GM10248 (cell line): ENCODE results near the gene OR2D2.
"Not testable (repeated sequence)": the region's sequence is repeated elsewhere in the genome, so short reads cannot be mapped to it uniquely, and the experiment has no call there.

Experiments
- CTCF ChIA-PET: fragments of 300-600 bp; sonication (Branson Sonifier 250); formaldehyde crosslinking; extraction: SDS; loops from one replicate; lab custom pipeline; 2021; ENCODE audit warnings: antibody characterized with exemption; lab: Yijun Ruan, JAX
- POLR2A ChIA-PET: fragments of 350-650 bp; sonication (Branson Sonifier 250); formaldehyde crosslinking; extraction: SDS; loops from one replicate; lab custom pipeline; 2020; ENCODE audit warnings: antibody characterized with exemption; lab: Yijun Ruan, JAX
- DNase-seq: peaks from one replicate; pipeline ENCODE4 v3.0.0; 2012; ENCODE audit errors: extremely low spot score
- TF ChIP-seq, protein P1 (sequence below): IDR thresholded peaks from 2 replicates; pipeline ENCODE4 v1.5.1; 2012; ENCODE audit warnings: mild to moderate bottlenecking, low read depth; ENCODE audit errors: extremely low read depth, missing control alignments, control extremely low read depth

The OR2D2 gene

DNA sequence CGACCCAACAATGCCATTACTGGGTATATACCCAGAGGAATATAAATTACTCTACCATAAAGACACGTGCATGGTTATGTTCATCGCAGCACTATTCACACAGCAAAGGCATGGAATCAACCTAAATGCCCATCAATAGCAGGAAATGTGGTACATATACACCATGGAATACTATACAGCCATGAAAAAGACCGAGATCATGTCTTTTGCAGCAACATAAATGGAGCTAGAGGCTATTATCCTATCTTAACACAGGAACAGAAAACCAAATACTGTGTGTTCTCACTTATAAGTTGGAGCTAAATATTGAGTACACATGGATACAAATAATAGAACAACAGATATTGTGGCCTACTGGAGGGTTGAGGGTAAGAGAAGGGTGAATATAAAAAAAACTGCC, 3.5 kb downstream of the OR2D2 start:
- no peak for DNase-seq
- ChIA-PET CTCF (interaction anchor here (1.4 to 1.6 kb wide), 2 partner anchors 13 to 76 kb away, joined by 3 to 4 read pairs; no protein-coding TSS in a partner anchor), POLR2A (no interaction called here)
- TF ChIP-seq, protein P1, sequence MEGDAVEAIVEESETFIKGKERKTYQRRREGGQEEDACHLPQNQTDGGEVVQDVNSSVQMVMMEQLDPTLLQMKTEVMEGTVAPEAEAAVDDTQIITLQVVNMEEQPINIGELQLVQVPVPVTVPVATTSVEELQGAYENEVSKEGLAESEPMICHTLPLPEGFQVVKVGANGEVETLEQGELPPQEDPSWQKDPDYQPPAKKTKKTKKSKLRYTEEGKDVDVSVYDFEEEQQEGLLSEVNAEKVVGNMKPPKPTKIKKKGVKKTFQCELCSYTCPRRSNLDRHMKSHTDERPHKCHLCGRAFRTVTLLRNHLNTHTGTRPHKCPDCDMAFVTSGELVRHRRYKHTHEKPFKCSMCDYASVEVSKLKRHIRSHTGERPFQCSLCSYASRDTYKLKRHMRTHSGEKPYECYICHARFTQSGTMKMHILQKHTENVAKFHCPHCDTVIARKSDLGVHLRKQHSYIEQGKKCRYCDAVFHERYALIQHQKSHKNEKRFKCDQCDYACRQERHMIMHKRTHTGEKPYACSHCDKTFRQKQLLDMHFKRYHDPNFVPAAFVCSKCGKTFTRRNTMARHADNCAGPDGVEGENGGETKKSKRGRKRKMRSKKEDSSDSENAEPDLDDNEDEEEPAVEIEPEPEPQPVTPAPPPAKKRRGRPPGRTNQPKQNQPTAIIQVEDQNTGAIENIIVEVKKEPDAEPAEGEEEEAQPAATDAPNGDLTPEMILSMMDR, result no peak

DNA sequence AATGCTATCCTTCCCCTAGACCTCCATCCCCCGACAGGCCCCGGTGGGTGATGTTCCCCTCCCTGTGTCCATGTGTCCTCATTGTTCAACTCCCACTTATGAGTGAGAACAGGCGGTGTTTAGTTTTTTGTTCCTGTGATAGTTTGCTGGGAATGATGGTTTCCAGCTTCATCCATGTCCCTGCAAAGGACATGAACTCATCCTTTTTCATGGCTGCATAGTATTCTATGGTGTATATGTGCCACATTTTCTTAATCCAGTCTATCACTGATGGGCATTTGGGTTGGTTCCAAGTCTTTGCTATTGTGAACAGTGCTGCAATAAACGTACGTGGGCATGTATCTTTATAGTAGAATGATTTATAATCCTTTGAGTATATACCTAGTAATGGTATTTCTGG, 4.6 kb downstream of the OR2D2 start:
- CTCF ChIA-PET, DNase-seq, POLR2A ChIA-PET: not testable (repeated sequence)

DNA sequence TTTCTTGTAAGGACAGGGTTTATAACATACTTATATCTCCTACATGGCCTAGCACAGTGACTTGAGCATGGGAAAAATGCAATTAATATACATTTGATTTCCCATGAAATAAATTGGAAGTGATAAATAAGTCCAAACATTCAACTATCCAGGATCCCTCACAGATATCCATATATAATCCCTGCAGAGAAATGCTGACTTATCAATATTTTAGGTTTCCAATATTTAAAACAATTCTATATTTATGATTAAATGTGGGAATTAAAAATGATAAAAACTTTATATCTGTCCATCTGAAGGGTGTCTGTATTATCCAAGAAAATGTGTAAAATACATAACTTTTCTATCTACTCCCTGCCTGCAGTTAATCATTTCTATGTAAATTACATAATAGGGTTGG, 9.5 kb downstream of the OR2D2 start:
- DNase-seq, result no peak
- ChIA-PET CTCF (no interaction called here), POLR2A (no interaction called here)
- TF ChIP-seq, protein P1, result no peak

DNA sequence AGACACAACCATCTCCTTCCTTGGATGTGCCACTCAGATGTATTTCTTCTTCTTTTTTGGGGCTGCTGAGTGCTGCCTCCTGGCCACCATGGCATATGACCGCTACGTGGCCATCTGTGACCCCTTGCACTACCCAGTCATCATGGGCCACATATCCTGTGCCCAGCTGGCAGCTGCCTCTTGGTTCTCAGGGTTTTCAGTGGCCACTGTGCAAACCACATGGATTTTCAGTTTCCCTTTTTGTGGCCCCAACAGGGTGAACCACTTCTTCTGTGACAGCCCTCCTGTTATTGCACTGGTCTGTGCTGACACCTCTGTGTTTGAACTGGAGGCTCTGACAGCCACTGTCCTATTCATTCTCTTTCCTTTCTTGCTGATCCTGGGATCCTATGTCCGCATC, 15.4 kb downstream of the OR2D2 start:
- TF ChIP-seq, protein P1, result no peak
- ChIA-PET CTCF (no interaction called here), POLR2A (no interaction called here)
- DNase-seq, result no peak

DNA sequence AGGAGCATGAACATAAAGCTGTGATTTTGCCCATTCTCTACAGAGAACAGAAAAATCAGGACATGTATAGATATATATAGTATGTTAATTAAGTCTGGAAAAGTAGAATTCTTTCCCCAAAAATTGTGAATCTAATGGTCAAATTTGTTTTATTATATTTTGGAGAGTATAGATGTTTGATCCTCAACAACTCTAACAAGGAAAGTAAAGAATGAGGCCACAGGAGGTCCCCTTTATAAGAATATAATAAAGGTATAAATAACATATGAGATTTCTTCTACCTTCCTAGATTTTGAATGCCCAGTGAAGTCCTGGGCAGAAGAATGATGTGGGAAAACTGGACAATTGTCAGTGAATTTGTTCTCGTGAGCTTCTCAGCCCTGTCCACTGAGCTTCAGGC, 16.0 kb downstream of the OR2D2 start, which contains the start of gene OR10A4:
TSS of gene OR10A4 (plus strand) at position 301 of the 400 bp plus-strand sequence. CDS start at position 324, 23 bp downstream.
- POLR2A ChIA-PET, result no interaction called here
- CTCF ChIA-PET, result interaction anchor here (1.0 kb wide), 1 partner anchor 20 kb away, joined by 3 read pairs; no protein-coding TSS in a partner anchor
- no peak for DNase-seq
- TF ChIP-seq, protein P1, result no peak

DNA sequence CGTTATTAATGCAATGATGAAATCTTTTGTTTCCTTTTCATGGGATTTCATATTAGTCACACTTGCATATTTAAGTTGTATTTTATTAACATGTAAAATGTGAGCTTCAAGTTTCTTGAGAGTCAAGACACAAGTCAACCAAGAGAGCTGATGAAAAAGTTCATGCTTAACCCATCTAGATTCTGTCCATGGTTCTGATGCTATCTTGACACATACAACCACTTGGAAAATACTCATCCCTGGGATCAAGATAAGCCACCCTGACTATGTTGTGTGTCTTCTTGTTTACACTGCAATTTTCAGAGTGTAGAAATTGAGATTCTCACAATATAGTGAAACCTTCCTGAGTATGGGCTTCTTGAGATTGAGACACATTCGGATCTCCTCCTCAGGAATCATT, 16.5 kb downstream of the OR2D2 start:
- TF ChIP-seq, protein P1, result no peak
- ChIA-PET CTCF (interaction anchor here (0.7 to 1.2 kb wide), 4 partner anchors 9 to 21 kb away, joined by 3 to 4 read pairs (median 3); no protein-coding TSS in a partner anchor), POLR2A (no interaction called here)
- DNase-seq, result no peak

DNA sequence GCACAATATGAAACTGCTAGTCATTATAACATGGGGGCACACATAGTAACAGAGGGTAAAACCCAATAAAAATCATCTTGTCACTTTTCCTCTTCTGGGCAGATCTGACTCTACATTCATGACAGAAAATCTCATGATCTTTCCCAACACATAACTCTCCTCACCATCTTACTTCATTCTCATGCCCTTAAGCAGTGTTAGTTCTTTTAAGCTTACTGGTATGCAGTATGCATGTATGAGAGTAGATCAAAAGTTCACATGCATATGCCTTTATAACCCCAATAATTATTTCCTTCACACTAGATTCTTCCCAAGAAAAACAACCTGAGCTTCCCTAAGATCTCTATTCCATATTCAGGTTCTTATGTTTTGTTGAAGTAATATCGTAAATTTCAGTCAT, 21.0 kb downstream of the OR2D2 start:
- TF ChIP-seq, protein P1, result no peak
- CTCF ChIA-PET, result interaction anchor here (1.2 kb wide), 1 partner anchor 10 kb away, joined by 3 read pairs; no protein-coding TSS in a partner anchor
- POLR2A ChIA-PET, result no interaction called here
- no peak for DNase-seq
